Spleen (tissue), 7 donors: ENCODE results near the gene KIF14.

Experiments
- POLR2A ChIP-seq, 3 donors: fragments of 450-650 bp; IDR thresholded peaks; one replicate each; pipeline ENCODE4 v1.5.1; 2017; ENCODE audit warnings: antibody characterized with exemption in 3 of 3, mild to moderate bottlenecking in 1 of 3
- POLR2AphosphoS5 ChIP-seq, 3 donors: sonication (generic); formaldehyde crosslinking; IDR thresholded peaks; one replicate each; pipeline ENCODE4 v1.5.1; 2017; ENCODE audit warnings: antibody characterized with exemption in 3 of 3
- TF ChIP-seq, protein P1 (sequence below), 11 experiments: fragments of 200-600 bp in 7 of 11; fragments of 450-650 bp in 4 of 11; sonication (generic) in 4 of 11; IDR thresholded peaks in 8 of 11; conservative IDR thresholded peaks in 3 of 11; 1 replicate in 7 of 11; 2 replicates in 4 of 11; pipeline versions ENCODE4 v1.4.0 to v1.8.0; 2016 to 2021; ENCODE audit warnings: antibody characterized with exemption in 11 of 11, inconsistent platforms in 4 of 11, mild to moderate bottlenecking in 1 of 11
- donor health status: DM: no; HTN: no; CAD: no; lungs with moderate emphysema.
- donor health status: DM: no; HTN: no; CAD: no.
- donor health status: DM: no; HTN: no; CAD: no.

DNA sequence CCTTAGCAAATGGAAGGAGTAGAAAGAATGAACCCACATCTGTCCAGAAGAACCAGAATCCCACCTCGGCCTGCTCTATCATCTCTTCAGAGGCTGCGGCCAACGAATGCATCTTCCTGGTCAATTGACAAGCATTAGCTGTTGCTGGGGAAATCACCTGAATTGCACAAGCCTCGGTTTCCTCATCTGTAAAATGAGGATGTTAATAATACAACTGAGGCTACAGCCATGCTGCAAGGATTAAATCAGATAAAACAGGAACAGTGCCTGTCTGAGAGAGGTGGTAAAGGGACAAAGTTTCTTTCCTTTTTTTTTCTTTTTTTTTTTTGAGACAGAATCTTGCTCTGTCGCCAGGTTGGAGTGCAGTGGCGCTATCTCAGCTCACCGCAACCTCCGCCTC, 99.8 kb downstream of the KIF14 start:
- TF ChIP-seq, protein P1, sequence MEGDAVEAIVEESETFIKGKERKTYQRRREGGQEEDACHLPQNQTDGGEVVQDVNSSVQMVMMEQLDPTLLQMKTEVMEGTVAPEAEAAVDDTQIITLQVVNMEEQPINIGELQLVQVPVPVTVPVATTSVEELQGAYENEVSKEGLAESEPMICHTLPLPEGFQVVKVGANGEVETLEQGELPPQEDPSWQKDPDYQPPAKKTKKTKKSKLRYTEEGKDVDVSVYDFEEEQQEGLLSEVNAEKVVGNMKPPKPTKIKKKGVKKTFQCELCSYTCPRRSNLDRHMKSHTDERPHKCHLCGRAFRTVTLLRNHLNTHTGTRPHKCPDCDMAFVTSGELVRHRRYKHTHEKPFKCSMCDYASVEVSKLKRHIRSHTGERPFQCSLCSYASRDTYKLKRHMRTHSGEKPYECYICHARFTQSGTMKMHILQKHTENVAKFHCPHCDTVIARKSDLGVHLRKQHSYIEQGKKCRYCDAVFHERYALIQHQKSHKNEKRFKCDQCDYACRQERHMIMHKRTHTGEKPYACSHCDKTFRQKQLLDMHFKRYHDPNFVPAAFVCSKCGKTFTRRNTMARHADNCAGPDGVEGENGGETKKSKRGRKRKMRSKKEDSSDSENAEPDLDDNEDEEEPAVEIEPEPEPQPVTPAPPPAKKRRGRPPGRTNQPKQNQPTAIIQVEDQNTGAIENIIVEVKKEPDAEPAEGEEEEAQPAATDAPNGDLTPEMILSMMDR (IDR thresholded peaks at IDR 0.05 in 8 of 11, conservative IDR thresholded peaks at IDR 0.05 in 3 of 11) = no peak
- TF ChIP-seq POLR2AphosphoS5 (IDR thresholded peaks at IDR 0.05) (no peak), POLR2A (IDR thresholded peaks at IDR 0.05) (no peak)
